Epithelial cell of esophagus (primary cell): ENCODE measurements around the gene GSG1L.

Experiments
- DNase-seq: peaks from one replicate; pipeline ENCODE4 v3.0.0; 2010; ENCODE audit warnings: low read depth
- H3K4me3 ChIP-seq: 2 replicates; pipeline ENCODE4 v1.5.1; 2011; ENCODE audit warnings: mild to moderate bottlenecking, low read length, control low read depth
- CTCF ChIP-seq: IDR thresholded peaks from 2 replicates; pipeline ENCODE4 v1.5.1; 2011; ENCODE audit warnings: low read depth, mild to moderate bottlenecking, low read length, control low read depth, inconsistent platforms; ENCODE audit not compliant: insufficient read depth; ENCODE audit errors: missing control alignments

Gene GSG1L

DNA sequence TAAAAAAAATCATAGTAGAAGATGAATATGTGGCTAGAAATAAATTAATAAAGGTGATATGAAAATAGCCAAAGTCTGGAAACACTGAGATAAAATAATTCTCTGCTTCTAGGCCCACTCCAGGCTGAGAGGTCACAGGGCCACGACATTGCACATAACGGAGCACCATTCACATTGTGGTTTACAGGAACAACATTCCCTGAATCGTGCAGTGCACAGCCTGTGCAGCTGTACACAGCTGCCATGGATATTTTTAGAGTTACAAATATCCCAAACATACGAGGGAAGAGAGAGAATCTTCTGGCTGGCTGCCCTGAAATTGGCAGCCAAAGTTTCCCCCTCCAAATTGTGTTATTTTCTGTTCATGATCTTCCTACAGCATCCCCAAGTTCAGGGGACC lies 68.8 kb downstream of the GSG1L start:
- no peak for TF ChIP-seq CTCF
- H3K4me3 ChIP-seq: no peak overlapping the region
- no peak for DNase-seq

- DNase-seq: no peak
- no peak overlapping the region for H3K4me3 ChIP-seq
- TF ChIP-seq CTCF: no peak
Observed at GRCh38 chr16:27993587-27993986, 69.9 kb downstream of the GSG1L start.

DNA sequence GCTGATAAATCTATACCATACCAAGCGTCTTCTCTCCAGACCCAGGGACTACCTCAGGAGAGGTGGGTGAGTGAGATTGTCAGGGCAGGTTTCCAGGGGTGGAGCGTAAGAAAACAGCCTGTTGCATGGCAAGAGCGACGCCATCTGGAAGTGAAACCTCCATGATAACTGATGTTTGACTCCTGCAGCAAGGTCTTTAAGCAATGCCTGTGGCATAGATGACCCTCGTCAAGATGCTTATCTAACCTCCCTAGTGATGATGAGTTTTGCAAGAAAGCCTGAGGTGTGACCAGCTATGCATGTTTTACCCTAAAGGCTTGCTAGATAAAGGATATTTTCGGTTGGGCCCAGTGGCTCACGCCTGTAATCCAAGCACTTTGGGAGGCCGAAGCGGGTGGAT lies 71.6 kb downstream of the GSG1L start:
- DNase-seq: no peak
- no peak overlapping the region for H3K4me3 ChIP-seq
- TF ChIP-seq CTCF: no peak

DNA sequence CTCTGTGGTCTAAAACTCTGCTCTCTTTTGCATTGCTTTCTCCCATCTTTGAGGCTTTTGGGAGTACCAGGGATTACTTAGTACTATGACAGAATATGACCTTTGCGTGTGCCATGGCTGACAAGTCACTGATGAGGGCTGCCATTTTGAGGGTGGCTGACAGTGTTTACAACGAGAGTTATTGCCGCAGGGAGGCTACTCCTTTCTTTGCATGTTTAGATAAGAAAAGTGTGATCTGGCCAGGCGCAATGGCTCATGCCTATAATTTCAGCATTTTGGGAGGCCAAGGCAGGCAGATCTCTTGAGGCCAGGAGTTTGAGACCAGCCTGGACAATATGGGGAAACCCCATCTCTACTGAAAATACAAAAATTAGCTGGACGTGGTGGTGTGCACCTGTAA lies 77.5 kb downstream of the GSG1L start:
- DNase-seq: no peak
- no peak overlapping the region for H3K4me3 ChIP-seq
- no peak for TF ChIP-seq CTCF

GRCh38 chr16:27984121-27984520 lies 79.4 kb downstream of the GSG1L start:
- TF ChIP-seq CTCF: no peak
- no peak for DNase-seq

GRCh38 chr16:27983244-27983643 lies 80.3 kb downstream of the GSG1L start:
- TF ChIP-seq CTCF: no peak
- no peak overlapping the region for H3K4me3 ChIP-seq
- DNase-seq: no peak

More at GRCh38 chr16:27984121-27984520, 79.4 kb downstream of the GSG1L start:
- no peak overlapping the region for H3K4me3 ChIP-seq

DNA sequence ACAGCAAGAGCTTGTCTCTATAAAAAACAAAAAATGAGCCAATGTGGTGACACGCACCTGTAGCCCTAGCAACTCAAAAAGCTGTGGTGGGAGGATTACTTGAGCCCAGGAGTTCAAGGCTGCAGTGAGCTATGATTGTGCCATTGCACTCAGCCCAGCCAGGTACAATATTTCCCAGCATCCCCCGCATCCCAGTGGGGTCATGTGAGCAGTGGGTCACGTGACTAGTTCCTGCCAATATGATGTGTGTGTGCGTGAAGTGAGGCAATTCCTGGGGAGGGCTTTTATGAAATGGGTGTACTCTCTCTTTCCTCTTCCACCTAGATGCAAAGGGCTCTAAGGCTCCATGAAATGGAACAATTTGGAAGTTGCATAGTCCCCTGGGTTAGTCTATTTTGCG lies 81.3 kb downstream of the GSG1L start:
- no peak for TF ChIP-seq CTCF
- no peak for DNase-seq
- no peak overlapping the region for H3K4me3 ChIP-seq
